Keratinocyte (primary cell): ENCODE results near the gene C19orf38. TPM values are rescaled to one million over a fixed set of nuclear protein-coding genes. Genes with fewer than 3 reads are reported as not detected.

Experiments used
- DNase-seq: peaks from one replicate; pipeline ENCODE4 v3.0.0-alpha.2; 2011; ENCODE audit warnings: low read depth, missing footprints, low spot score
- FAIRE-seq: peaks from 2 replicates; lab custom pipeline; 2011; peaks lifted over from hg19 to GRCh38; lab: Jason Lieb, UNC
- H2AFZ ChIP-seq: 2 replicates; pipeline ENCODE4 v1.6.0; 2012; ENCODE audit warnings: low read length, control low read depth, inconsistent platforms; ENCODE audit not compliant: control insufficient read depth
- H3K27ac ChIP-seq: 2 replicates; pipeline ENCODE4 v1.5.1; 2011; ENCODE audit warnings: low read length; ENCODE audit not compliant: control insufficient read depth, insufficient read depth
- H3K27me3 ChIP-seq: 3 replicates; pipeline ENCODE4 v1.6.0; 2011; ENCODE audit warnings: low read length; ENCODE audit not compliant: control insufficient read depth, insufficient read depth; ENCODE audit errors: extremely low read depth
- H3K36me3 ChIP-seq, 2 experiments: 2 replicates in 1 of 2; 3 replicates in 1 of 2; pipeline ENCODE4 v1.5.1; 2011; ENCODE audit warnings: low read length in 2 of 2, mild to moderate bottlenecking in 1 of 2; ENCODE audit not compliant: control insufficient read depth in 2 of 2, insufficient read depth in 2 of 2; ENCODE audit errors: extremely low read depth in 1 of 2
- H3K4me1 ChIP-seq: 3 replicates; pipeline ENCODE4 v1.5.1; 2011; ENCODE audit warnings: low read length; ENCODE audit not compliant: control insufficient read depth, insufficient read depth; ENCODE audit errors: extremely low read depth
- H3K4me2 ChIP-seq: 3 replicates; pipeline ENCODE4 v1.6.0; 2011; ENCODE audit warnings: low read depth, low read length; ENCODE audit not compliant: control insufficient read depth, insufficient read depth; ENCODE audit errors: extremely low read depth
- H3K4me3 ChIP-seq, 3 experiments: fragments of 200-600 bp in 1 of 3; sonication (generic) in 1 of 3; 2 replicates in 2 of 3; 3 replicates in 1 of 3; pipeline ENCODE4 v1.5.1; 2011 to 2016; ENCODE audit warnings: low read length in 3 of 3, mild to moderate bottlenecking in 3 of 3, control low read depth in 2 of 3, inconsistent platforms in 1 of 3, low read depth in 1 of 3, mixed read lengths in 1 of 3, mixed run types in 1 of 3, moderate library complexity in 1 of 3; ENCODE audit not compliant: control insufficient read depth in 2 of 3, insufficient read depth in 2 of 3; ENCODE audit errors: extremely low read depth in 1 of 3
- H3K79me2 ChIP-seq: 2 replicates; pipeline ENCODE4 v1.6.0; 2012; ENCODE audit warnings: low read length; ENCODE audit not compliant: control insufficient read depth, insufficient read depth
- H3K9ac ChIP-seq: 3 replicates; pipeline ENCODE4 v1.6.0; 2011; ENCODE audit warnings: low read length; ENCODE audit not compliant: control insufficient read depth, insufficient read depth; ENCODE audit errors: extremely low read depth
- H3K9me1 ChIP-seq: 3 replicates; pipeline ENCODE4 v1.6.0; 2011; ENCODE audit warnings: low read length; ENCODE audit not compliant: control insufficient read depth, insufficient read depth; ENCODE audit errors: extremely low read depth
- H3K9me3 ChIP-seq: 2 replicates; pipeline ENCODE4 v1.5.1; 2012; ENCODE audit warnings: low read depth, low read length; ENCODE audit not compliant: control insufficient read depth
- H4K20me1 ChIP-seq: 3 replicates; pipeline ENCODE4 v1.6.0; 2011; ENCODE audit warnings: low read length; ENCODE audit not compliant: control insufficient read depth, insufficient read depth; ENCODE audit errors: extremely low read depth
- CTCF ChIP-seq, 3 experiments: IDR thresholded peaks in 1 of 3; conservative IDR thresholded peaks in 1 of 3; optimal IDR thresholded peaks in 1 of 3; 2 replicates in 2 of 3; 3 replicates in 1 of 3; pipeline versions ENCODE3 to v1.5.1; 2011; ENCODE audit warnings: low read length in 3 of 3, mild to moderate bottlenecking in 3 of 3, moderate library complexity in 2 of 3, control low read depth in 1 of 3, inconsistent platforms in 1 of 3; ENCODE audit not compliant: insufficient read depth in 2 of 3; ENCODE audit errors: extremely low read depth in 1 of 3
- EZH2 ChIP-seq: IDR thresholded peaks from one replicate; pipeline ENCODE4 v1.6.1; 2012; ENCODE audit warnings: inconsistent platforms, mild to moderate bottlenecking, low read length, moderate library complexity
- dilution Hi-C: fragments of 300-500 bp; cut with MboI; formaldehyde crosslinking; loops from one replicate; pipeline ENCODE4 v1.7.0; 2020; ENCODE audit warnings: low sequenced_read_pairs; ENCODE audit not compliant: extremely low pct_ligation_motif_present
- polyA plus RNA-seq, 5 experiments: library from polyadenylated mRNA; depleted of rRNA in 3 of 5; stranded (reverse) in 3 of 5; stranded (forward) in 1 of 5; unstranded in 1 of 5; fragments of >200 nt; gene quantifications; 1 replicate in 1 of 5; 2 replicates in 3 of 5; 3 replicates in 1 of 5; pipeline versions ENCODE4 v1.2.1 to v1.2.3, GENCODE V29; 2011 to 2012; ENCODE audit warnings: missing spikeins in 2 of 5, low read depth in 1 of 5, low replicate concordance in 1 of 5

Gene C19orf38
- polyA plus RNA-seq, 1 donor (not counting 4 experiments of a cell fraction or from before 2014, with no cell fraction given) = 0.14 TPM

GRCh38 chr19:10819124-10820060 is 28.8 kb upstream of the C19orf38 start:
- FAIRE-seq (no peak), DNase-seq (no peak)
- Histone ChIP-seq H4K20me1 (peaks cover 2% of the 10 kb centered on the region), H3K79me2 (no peaks in the 10 kb centered on the region), H2AFZ (no peak overlapping the region), H3K4me3 (no peak overlapping the region), H3K9me3 (no peaks in the 10 kb centered on the region), H3K9ac (no peak overlapping the region), H3K4me1 (no peaks in the 10 kb centered on the region), H3K9me1 (no peaks in the 10 kb centered on the region), H3K36me3 (peaks cover 11 to 26% of the 10 kb centered on the region in 2 experiments), H3K27me3 (no peaks in the 10 kb centered on the region), H3K27ac (no peak overlapping the region), H3K4me2 (no peak overlapping the region)
- dilution Hi-C loops = no loop called here
- TF ChIP-seq CTCF (optimal IDR thresholded peaks at IDR 0.05 in 1 of 3, IDR thresholded peaks at IDR 0.05 in 1 of 3, conservative IDR thresholded peaks at IDR 0.05 in 1 of 3; ENCODE audit: extremely low read depth in 1 of 3, insufficient read depth in 2 of 3, low read length in 3 of 3) = no peak
- no peak for TF ChIP-seq EZH2

- Histone ChIP-seq H3K4me1 (no peaks in the 10 kb centered on the region), H3K9me3 (no peaks in the 10 kb centered on the region), H3K9me1 (no peaks in the 10 kb centered on the region), H3K79me2 (no peaks in the 10 kb centered on the region), H3K27me3 (no peaks in the 10 kb centered on the region), H2AFZ (no peak overlapping the region), H4K20me1 (peaks cover 2% of the 10 kb centered on the region), H3K9ac (no peak overlapping the region), H3K4me3 (no peak overlapping the region), H3K36me3 (peaks cover 15 to 29% of the 10 kb centered on the region in 2 experiments), H3K27ac (no peak overlapping the region), H3K4me2 (no peak overlapping the region)
- FAIRE-seq = no peak
- dilution Hi-C loops = no loop called here
- TF ChIP-seq EZH2 (no peak), CTCF (optimal IDR thresholded peaks at IDR 0.05 in 1 of 3, IDR thresholded peaks at IDR 0.05 in 1 of 3, conservative IDR thresholded peaks at IDR 0.05 in 1 of 3; ENCODE audit: extremely low read depth in 1 of 3, insufficient read depth in 2 of 3, low read length in 3 of 3) (peak; percentile 26 to 45 (median 39))
- no peak for DNase-seq
Observed at GRCh38 chr19:10820173-10820572, 28.0 kb upstream of the C19orf38 start.
